Smooth muscle cell (in vitro differentiated cells): ENCODE results near the gene SPINT2. TPM values are rescaled to one million over a fixed set of nuclear protein-coding genes. Genes with fewer than 3 reads are reported as not detected.

Source experiments
- DNase-seq: peaks from one replicate; lab custom pipeline; 2025; ENCODE audit not compliant: unreplicated experiment; lab: John Stamatoyannopoulos, UW
- H2AFZ ChIP-seq: fragments of 200-600 bp; sonication (generic); 2 replicates; pipeline ENCODE4 v1.6.0; 2016; ENCODE audit warnings: antibody characterized with exemption, low read depth, mild to moderate bottlenecking
- H3F3A ChIP-seq: fragments of 200-600 bp; sonication (generic); 2 replicates; pipeline ENCODE4 v1.6.0; 2017; ENCODE audit warnings: antibody characterized with exemption, low read depth
- H3K27ac ChIP-seq: fragments of 200-600 bp; sonication (generic); 2 replicates; pipeline ENCODE4 v1.5.1; 2016; ENCODE audit warnings: low read depth, mild to moderate bottlenecking
- H3K27me3 ChIP-seq: fragments of 200-600 bp; sonication (generic); 2 replicates; pipeline ENCODE4 v1.6.1; 2016; ENCODE audit warnings: low read depth, mild to moderate bottlenecking
- H3K36me3 ChIP-seq: fragments of 200-600 bp; sonication (generic); 2 replicates; pipeline ENCODE4 v1.5.1; 2016; ENCODE audit warnings: low read depth
- H3K4me1 ChIP-seq: fragments of 200-600 bp; sonication (generic); 2 replicates; pipeline ENCODE4 v1.5.1; 2016; ENCODE audit warnings: low read depth
- H3K4me2 ChIP-seq: fragments of 200-600 bp; sonication (generic); 2 replicates; pipeline ENCODE4 v1.6.0; 2016; ENCODE audit warnings: mild to moderate bottlenecking
- H3K4me3 ChIP-seq: fragments of 200-600 bp; sonication (generic); 2 replicates; pipeline ENCODE4 v1.5.1; 2016; ENCODE audit warnings: mild to moderate bottlenecking
- H3K79me2 ChIP-seq: fragments of 200-600 bp; sonication (generic); 2 replicates; pipeline ENCODE4 v1.6.0; 2016; ENCODE audit warnings: low read depth, mild to moderate bottlenecking
- H3K9ac ChIP-seq: fragments of 200-600 bp; sonication (generic); 2 replicates; pipeline ENCODE4 v1.6.0; 2016; ENCODE audit warnings: low read depth
- H3K9me3 ChIP-seq: fragments of 200-600 bp; sonication (generic); replicated peaks from 2 replicates; pipeline ENCODE4 v1.5.1; 2016; ENCODE audit warnings: low read depth
- H4K20me1 ChIP-seq: fragments of 200-600 bp; sonication (generic); 2 replicates; pipeline ENCODE4 v1.6.0; 2016; ENCODE audit warnings: low read depth
- CTCF ChIP-seq: fragments of 200-600 bp; sonication (generic); IDR thresholded peaks from 2 replicates; pipeline ENCODE4 v1.5.1; 2017; ENCODE audit warnings: borderline replicate concordance, mild to moderate bottlenecking, antibody characterized with exemption; ENCODE audit not compliant: insufficient read depth, poor library complexity, severe bottlenecking
- WGBS: methylation state at CpG from one replicate; pipeline ENCODE4 v1.1.7; 2016; ENCODE audit warnings: low lambda C conversion rate; 5-methylcytosine and 5-hydroxymethylcytosine counted together
- polyA plus RNA-seq: library from polyadenylated mRNA; unstranded; fragments of >200 nt; fragmentation: Nextera tagmentation; extraction: Ambion mirVana; gene quantifications from 2 replicates; pipeline ENCODE4 v1.2.1, GENCODE V29; 2016
- total RNA-seq: library from RNA; depleted of rRNA; stranded (reverse); fragments of >200 nt; gene quantifications from 2 replicates; pipeline ENCODE4 v1.2.3, GENCODE V29; 2014

The SPINT2 gene
- total and polyA plus RNA-seq, 2 experiments from 2014 or later: 153 to 201 TPM

- no peak for TF ChIP-seq CTCF
- 81% methylated on average over 13 of the region's 16 CpGs for WGBS
- no peak overlapping the region for H3K4me2 ChIP-seq
- H3F3A ChIP-seq: no peaks in the 10 kb centered on the region
- H3K9ac ChIP-seq: no peak overlapping the region
- peaks cover 8% of the 10 kb centered on the region for H3K79me2 ChIP-seq
- no peak for DNase-seq
- no peak overlapping the region for H3K27ac ChIP-seq
- no peak overlapping the region for H3K4me3 ChIP-seq
- H4K20me1 ChIP-seq: peaks cover 4% of the 10 kb centered on the region
- H3K4me1 ChIP-seq: peaks cover 6% of the 10 kb centered on the region
- no peaks in the 10 kb centered on the region for H3K36me3 ChIP-seq
- H3K27me3 ChIP-seq: no peaks in the 10 kb centered on the region
- no peaks in the 10 kb centered on the region for H3K9me3 ChIP-seq
- no peak overlapping the region for H2AFZ ChIP-seq
Measured at GRCh38 chr19:38288123-38288855, 23.9 kb downstream of the SPINT2 start.

GRCh38 chr19:38289955-38290354 is 25.6 kb downstream of the SPINT2 start:
- Histone ChIP-seq H3K4me3 (no peak overlapping the region), H3K9ac (peak overlapping the region; percentile 33), H3K4me1 (peaks cover 6% of the 10 kb centered on the region), H3K27me3 (no peaks in the 10 kb centered on the region), H3K4me2 (peak overlapping the region; percentile 66), H2AFZ (no peak overlapping the region), H3K36me3 (no peaks in the 10 kb centered on the region), H4K20me1 (no peaks in the 10 kb centered on the region), H3K9me3 (no peaks in the 10 kb centered on the region), H3F3A (no peaks in the 10 kb centered on the region), H3K79me2 (peaks cover 4% of the 10 kb centered on the region), H3K27ac (peak overlapping the region; percentile 62)
- 96% methylated on average over 15 of the region's 15 CpGs for WGBS
- DNase-seq: no peak
- no peak for TF ChIP-seq CTCF

- 46% methylated on average over 13 of the region's 13 CpGs for WGBS
- Histone ChIP-seq H3F3A (no peaks in the 10 kb centered on the region), H3K4me3 (no peak overlapping the region), H3K4me1 (peaks cover 6% of the 10 kb centered on the region), H4K20me1 (no peaks in the 10 kb centered on the region), H2AFZ (no peak overlapping the region), H3K36me3 (no peaks in the 10 kb centered on the region), H3K27ac (peak overlapping the region; percentile 62), H3K9me3 (no peaks in the 10 kb centered on the region), H3K9ac (no peak overlapping the region), H3K27me3 (no peaks in the 10 kb centered on the region), H3K79me2 (no peaks in the 10 kb centered on the region), H3K4me2 (no peak overlapping the region)
- peak; percentile 17 for DNase-seq
- no peak for TF ChIP-seq CTCF
Measured at GRCh38 chr19:38290631-38291147, 26.3 kb downstream of the SPINT2 start.

DNA sequence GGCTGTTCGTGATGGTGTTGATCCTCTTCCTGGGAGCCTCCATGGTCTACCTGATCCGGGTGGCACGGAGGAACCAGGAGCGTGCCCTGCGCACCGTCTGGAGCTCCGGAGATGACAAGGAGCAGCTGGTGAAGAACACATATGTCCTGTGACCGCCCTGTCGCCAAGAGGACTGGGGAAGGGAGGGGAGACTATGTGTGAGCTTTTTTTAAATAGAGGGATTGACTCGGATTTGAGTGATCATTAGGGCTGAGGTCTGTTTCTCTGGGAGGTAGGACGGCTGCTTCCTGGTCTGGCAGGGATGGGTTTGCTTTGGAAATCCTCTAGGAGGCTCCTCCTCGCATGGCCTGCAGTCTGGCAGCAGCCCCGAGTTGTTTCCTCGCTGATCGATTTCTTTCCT is 27.5 kb downstream of the SPINT2 start:
- Histone ChIP-seq H2AFZ (no peak overlapping the region), H3K4me2 (peak overlapping the region; percentile 18), H4K20me1 (no peaks in the 10 kb centered on the region), H3K79me2 (no peaks in the 10 kb centered on the region), H3K36me3 (no peaks in the 10 kb centered on the region), H3K27me3 (no peaks in the 10 kb centered on the region), H3K4me3 (no peak overlapping the region), H3F3A (no peaks in the 10 kb centered on the region), H3K9ac (no peak overlapping the region), H3K4me1 (peaks cover 6% of the 10 kb centered on the region), H3K9me3 (no peaks in the 10 kb centered on the region), H3K27ac (peak overlapping the region; percentile 62)
- TF ChIP-seq CTCF: no peak
- WGBS: 54% methylated on average over 15 of the region's 15 CpGs
- no peak for DNase-seq
